Endothelial cell (in vitro differentiated cells): ENCODE results near the gene RAB11FIP2. TPM values are rescaled to one million over a fixed set of nuclear protein-coding genes. Genes with fewer than 3 reads are reported as not detected.

Experiments used
- DNase-seq: peaks from one replicate; pipeline ENCODE4 v3.0.0; 2021; ENCODE audit warnings: low spot score
- H3K27ac Mint-ChIP-seq: one replicate; pipeline ENCODE4 v1.8.0; 2021; ENCODE audit warnings: mixed read lengths, inconsistent platforms; ENCODE audit not compliant: unreplicated experiment
- H3K27me3 Mint-ChIP-seq: one replicate; pipeline ENCODE4 v1.8.0; 2021; ENCODE audit warnings: mild to moderate bottlenecking, moderate library complexity, mixed read lengths, inconsistent platforms; ENCODE audit not compliant: unreplicated experiment
- H3K36me3 Mint-ChIP-seq: one replicate; pipeline ENCODE4 v1.8.0; 2021; ENCODE audit warnings: mild to moderate bottlenecking, low read depth, mixed read lengths, inconsistent platforms; ENCODE audit not compliant: unreplicated experiment
- H3K4me1 Mint-ChIP-seq: one replicate; pipeline ENCODE4 v1.8.0; 2021; ENCODE audit warnings: mild to moderate bottlenecking, mixed read lengths, inconsistent platforms; ENCODE audit not compliant: unreplicated experiment
- H3K4me3 Mint-ChIP-seq: one replicate; pipeline ENCODE4 v1.8.0; 2021; ENCODE audit warnings: mild to moderate bottlenecking, mixed read lengths, inconsistent platforms; ENCODE audit not compliant: unreplicated experiment
- H3K9me3 Mint-ChIP-seq: one replicate; pipeline ENCODE4 v1.8.0; 2021; ENCODE audit warnings: mixed read lengths, inconsistent platforms; ENCODE audit not compliant: unreplicated experiment
- CTCF ChIP-seq: fragments of 200-600 bp; sonication (generic); IDR thresholded peaks from one replicate; pipeline ENCODE4 v1.5.0; 2021; ENCODE audit warnings: antibody characterized with exemption; ENCODE audit not compliant: unreplicated experiment
- total RNA-seq: library from RNA; stranded (reverse); fragmentation: NEBNext Ultra II Directional; extraction: Animal tissue kit (Norgen Biotek cat#: 25700); gene quantifications from one replicate; pipeline ENCODE4 v1.2.1, GENCODE V29; 2021; ENCODE audit not compliant: unreplicated experiment

Gene RAB11FIP2
- total RNA-seq, 1 donor from 2014 or later = 10.9 TPM

DNA sequence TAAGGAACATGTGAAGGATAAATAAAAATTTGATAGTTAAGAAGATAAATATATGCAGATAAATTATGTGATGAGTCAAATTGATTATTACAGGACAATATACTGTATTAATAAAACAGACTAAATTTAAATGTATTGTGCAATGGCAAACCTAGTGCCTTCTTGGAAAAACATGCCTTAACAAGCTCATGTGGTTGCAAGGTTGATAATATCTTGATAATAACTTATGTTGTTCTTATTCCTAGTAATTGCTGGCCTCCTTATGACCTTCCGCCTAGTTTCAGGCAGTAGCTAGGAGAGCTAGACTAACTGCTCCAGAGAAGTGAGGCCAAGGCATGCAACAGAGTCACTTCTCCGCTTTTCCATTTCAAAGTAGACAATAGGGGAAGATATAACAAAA lies 7.6 kb upstream of the RAB11FIP2 start:
- Mint-ChIP-seq H3K9me3 (no peaks in the 10 kb centered on the region), H3K4me1 (no peaks in the 10 kb centered on the region), H3K4me3 (no peak overlapping the region), H3K27ac (no peak overlapping the region), H3K36me3 (no peaks in the 10 kb centered on the region), H3K27me3 (no peaks in the 10 kb centered on the region)
- DNase-seq = no peak
- TF ChIP-seq CTCF = no peak

DNA sequence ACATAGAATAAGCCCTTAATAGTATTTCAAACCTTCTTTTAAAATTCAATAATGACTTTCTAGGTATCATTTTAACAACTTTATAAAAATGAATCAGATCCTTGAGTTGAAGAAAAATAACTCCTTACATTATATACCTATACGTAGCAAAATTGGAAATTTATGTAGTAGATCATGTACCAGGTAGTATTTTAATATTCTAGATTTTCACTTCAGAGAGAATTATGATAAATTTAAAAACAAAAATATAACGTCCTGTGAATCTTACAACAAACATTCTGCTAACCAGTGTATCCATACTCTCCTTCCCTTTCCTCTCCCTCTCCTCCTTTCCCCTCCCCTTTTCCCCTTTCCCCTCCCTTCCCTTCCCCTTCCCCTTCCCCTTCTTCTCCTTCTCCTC lies 6.1 kb upstream of the RAB11FIP2 start:
- Mint-ChIP-seq H3K27me3 (no peaks in the 10 kb centered on the region), H3K4me3 (no peak overlapping the region), H3K9me3 (no peaks in the 10 kb centered on the region), H3K36me3 (no peaks in the 10 kb centered on the region), H3K4me1 (no peaks in the 10 kb centered on the region), H3K27ac (no peak overlapping the region)
- no peak for DNase-seq
- no peak for TF ChIP-seq CTCF

DNA sequence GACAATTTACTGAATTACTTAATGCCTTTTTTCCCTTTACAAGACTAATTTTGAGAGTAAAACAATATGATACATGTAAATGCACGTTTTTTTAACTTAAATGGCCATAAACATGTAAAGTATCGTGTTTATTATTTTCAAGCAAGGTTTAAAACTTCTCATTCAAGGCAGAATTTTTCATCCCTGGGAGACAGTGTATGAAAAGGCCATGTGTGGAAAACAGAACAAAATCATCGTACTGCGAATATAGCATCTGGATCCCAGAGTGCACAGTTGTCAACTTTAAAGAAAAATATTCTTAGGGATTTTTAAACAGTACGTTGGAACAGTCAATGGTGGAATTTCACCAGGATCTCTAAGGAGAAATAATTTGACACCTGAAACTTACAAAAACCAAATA lies 1.1 kb upstream of the RAB11FIP2 start:
- no peaks in the 10 kb centered on the region for H3K36me3 Mint-ChIP-seq
- peak overlapping the region; percentile 92 for H3K4me3 Mint-ChIP-seq
- peaks cover 11% of the 10 kb centered on the region for H3K4me1 Mint-ChIP-seq
- DNase-seq = no peak
- H3K9me3 Mint-ChIP-seq = no peaks in the 10 kb centered on the region
- H3K27me3 Mint-ChIP-seq = peaks cover 9% of the 10 kb centered on the region
- no peak overlapping the region for H3K27ac Mint-ChIP-seq
- no peak for TF ChIP-seq CTCF

- H3K27ac Mint-ChIP-seq = peak overlapping the region; percentile 93
- H3K4me1 Mint-ChIP-seq = peaks cover 11% of the 10 kb centered on the region
- no peak for DNase-seq
- no peaks in the 10 kb centered on the region for H3K36me3 Mint-ChIP-seq
- H3K9me3 Mint-ChIP-seq = no peaks in the 10 kb centered on the region
- TF ChIP-seq CTCF = no peak
- peak overlapping the region; percentile 92 for H3K4me3 Mint-ChIP-seq
- H3K27me3 Mint-ChIP-seq = peaks cover 9% of the 10 kb centered on the region
Measured at GRCh38 chr10:118047157-118047719, 497 bp upstream of the RAB11FIP2 start.

DNA sequence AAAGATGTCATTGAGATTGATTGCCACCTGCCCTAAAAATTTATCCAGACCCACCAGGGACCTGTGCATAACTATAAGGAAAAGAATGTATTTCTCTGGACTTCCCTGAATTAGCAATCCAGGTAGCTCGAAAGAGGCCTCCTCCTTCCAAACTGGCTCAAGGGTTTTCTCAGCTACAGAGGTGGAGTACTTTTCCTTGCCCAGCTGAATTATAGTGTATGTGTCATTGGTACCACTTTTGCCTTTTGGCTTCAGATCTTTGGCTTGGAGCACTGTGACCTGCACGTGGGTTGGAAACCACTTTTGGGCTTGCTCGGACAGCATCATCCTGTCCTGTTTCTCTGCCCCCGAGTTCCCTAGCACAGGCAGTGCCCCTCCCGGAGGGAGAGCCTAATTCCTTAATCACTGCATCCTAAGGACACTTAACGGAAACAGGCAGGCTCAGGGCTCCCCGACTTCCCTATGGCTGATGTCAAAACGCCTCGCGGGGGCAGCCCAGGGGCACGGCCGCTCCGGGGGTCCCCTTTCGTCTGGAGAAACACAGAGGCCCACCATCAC lies 825 bp downstream of the RAB11FIP2 start:
- Mint-ChIP-seq H3K9me3 (no peaks in the 10 kb centered on the region), H3K27ac (peak overlapping the region; percentile 83), H3K4me1 (peaks cover 11% of the 10 kb centered on the region), H3K36me3 (no peaks in the 10 kb centered on the region), H3K4me3 (peak overlapping the region; percentile 93), H3K27me3 (peaks cover 9% of the 10 kb centered on the region)
- TF ChIP-seq CTCF = no peak
- DNase-seq = no peak
